BE2C (cell line): ENCODE data around the gene NFX1.

Experiments
- DNase-seq: peaks from one replicate; pipeline ENCODE4 v3.0.0-alpha.2; 2020
- H3K27me3 ChIP-seq: fragments of 250-450 bp; sonication (Bioruptor Pico); 2 replicates; pipeline ENCODE4 v1.5.1; 2020; ENCODE audit warnings: mild to moderate bottlenecking
- H3K36me3 ChIP-seq: fragments of 250-450 bp; sonication (Bioruptor Pico); 2 replicates; pipeline ENCODE4 v1.5.1; 2020; ENCODE audit warnings: mild to moderate bottlenecking
- H3K4me1 ChIP-seq: fragments of 250-450 bp; sonication (Bioruptor Pico); 2 replicates; pipeline ENCODE4 v1.5.1; 2020
- H3K4me3 ChIP-seq: 2 replicates; pipeline ENCODE4 v1.5.1; 2011; ENCODE audit warnings: low read depth, low read length
- H3K9me3 ChIP-seq: fragments of 250-450 bp; sonication (Bioruptor Pico); 2 replicates; pipeline ENCODE4 v1.5.1; 2020
- TF ChIP-seq, protein P1 (sequence below): IDR thresholded peaks from 2 replicates; pipeline ENCODE4 v1.5.1; 2012; ENCODE audit warnings: mild to moderate bottlenecking, low read depth, low read length

Gene NFX1

GRCh38 chr9:33375238-33375840 is 85.0 kb downstream of the NFX1 start:
- peaks cover 11% of the 10 kb centered on the region for H3K36me3 ChIP-seq
- no peak overlapping the region for H3K4me3 ChIP-seq
- TF ChIP-seq, protein P1, sequence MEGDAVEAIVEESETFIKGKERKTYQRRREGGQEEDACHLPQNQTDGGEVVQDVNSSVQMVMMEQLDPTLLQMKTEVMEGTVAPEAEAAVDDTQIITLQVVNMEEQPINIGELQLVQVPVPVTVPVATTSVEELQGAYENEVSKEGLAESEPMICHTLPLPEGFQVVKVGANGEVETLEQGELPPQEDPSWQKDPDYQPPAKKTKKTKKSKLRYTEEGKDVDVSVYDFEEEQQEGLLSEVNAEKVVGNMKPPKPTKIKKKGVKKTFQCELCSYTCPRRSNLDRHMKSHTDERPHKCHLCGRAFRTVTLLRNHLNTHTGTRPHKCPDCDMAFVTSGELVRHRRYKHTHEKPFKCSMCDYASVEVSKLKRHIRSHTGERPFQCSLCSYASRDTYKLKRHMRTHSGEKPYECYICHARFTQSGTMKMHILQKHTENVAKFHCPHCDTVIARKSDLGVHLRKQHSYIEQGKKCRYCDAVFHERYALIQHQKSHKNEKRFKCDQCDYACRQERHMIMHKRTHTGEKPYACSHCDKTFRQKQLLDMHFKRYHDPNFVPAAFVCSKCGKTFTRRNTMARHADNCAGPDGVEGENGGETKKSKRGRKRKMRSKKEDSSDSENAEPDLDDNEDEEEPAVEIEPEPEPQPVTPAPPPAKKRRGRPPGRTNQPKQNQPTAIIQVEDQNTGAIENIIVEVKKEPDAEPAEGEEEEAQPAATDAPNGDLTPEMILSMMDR: no peak
- DNase-seq: no peak
- no peaks in the 10 kb centered on the region for H3K9me3 ChIP-seq
- H3K4me1 ChIP-seq: peaks cover 15% of the 10 kb centered on the region
- H3K27me3 ChIP-seq: no peaks in the 10 kb centered on the region

GRCh38 chr9:33375841-33376321 is 85.6 kb downstream of the NFX1 start:
- Histone ChIP-seq H3K4me3 (no peak overlapping the region), H3K4me1 (peaks cover 15% of the 10 kb centered on the region), H3K27me3 (no peaks in the 10 kb centered on the region), H3K36me3 (peaks cover 6% of the 10 kb centered on the region), H3K9me3 (no peaks in the 10 kb centered on the region)
- TF ChIP-seq, protein P1: no peak
- DNase-seq: peak; percentile 57

DNA sequence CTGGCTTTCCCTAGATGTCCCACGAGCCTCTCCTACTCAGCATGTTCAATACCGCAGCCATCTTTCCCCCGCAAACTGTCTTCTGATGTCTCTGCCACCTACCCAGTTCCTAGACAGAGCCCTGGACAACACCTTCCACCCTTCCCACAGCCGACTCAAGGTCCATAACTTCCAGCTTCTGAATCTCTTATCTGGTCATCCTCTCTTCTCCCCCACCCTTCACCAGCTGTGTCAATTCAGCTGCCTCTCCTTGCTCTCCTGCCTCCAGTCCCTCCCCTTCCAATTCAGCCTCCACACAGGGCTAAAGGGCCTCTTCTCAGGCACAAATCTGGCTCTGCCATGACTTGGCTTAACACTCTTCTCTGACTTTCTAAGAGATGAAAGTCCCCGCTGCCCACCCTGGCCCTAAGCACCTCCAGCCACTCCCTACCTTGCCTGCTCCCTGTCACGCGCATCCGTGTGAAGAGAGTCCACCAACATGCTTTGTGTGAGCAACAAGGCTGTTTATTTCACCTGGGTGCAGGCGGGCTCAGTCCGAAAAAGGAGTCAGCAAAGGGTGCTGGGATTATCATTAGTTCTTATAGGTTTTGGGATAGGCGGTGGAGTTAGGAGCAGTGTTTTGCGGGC is 86.9 kb downstream of the NFX1 start:
- no peak overlapping the region for H3K4me3 ChIP-seq
- H3K36me3 ChIP-seq: peaks cover 6% of the 10 kb centered on the region; the same call in 1 of the 2 replicates
- TF ChIP-seq, protein P1: no peak
- DNase-seq: no peak
- no peaks in the 10 kb centered on the region for H3K9me3 ChIP-seq
- peaks cover 15% of the 10 kb centered on the region for H3K4me1 ChIP-seq
- H3K27me3 ChIP-seq: no peaks in the 10 kb centered on the region

GRCh38 chr9:33378121-33378795 is 87.9 kb downstream of the NFX1 start:
- no peak overlapping the region for H3K4me3 ChIP-seq
- DNase-seq: no peak
- H3K36me3 ChIP-seq: peaks cover 5% of the 10 kb centered on the region; the same call in 1 of the 2 replicates
- peaks cover 15% of the 10 kb centered on the region for H3K4me1 ChIP-seq
- H3K9me3 ChIP-seq: no peaks in the 10 kb centered on the region
- no peaks in the 10 kb centered on the region for H3K27me3 ChIP-seq
- TF ChIP-seq, protein P1: no peak

DNA sequence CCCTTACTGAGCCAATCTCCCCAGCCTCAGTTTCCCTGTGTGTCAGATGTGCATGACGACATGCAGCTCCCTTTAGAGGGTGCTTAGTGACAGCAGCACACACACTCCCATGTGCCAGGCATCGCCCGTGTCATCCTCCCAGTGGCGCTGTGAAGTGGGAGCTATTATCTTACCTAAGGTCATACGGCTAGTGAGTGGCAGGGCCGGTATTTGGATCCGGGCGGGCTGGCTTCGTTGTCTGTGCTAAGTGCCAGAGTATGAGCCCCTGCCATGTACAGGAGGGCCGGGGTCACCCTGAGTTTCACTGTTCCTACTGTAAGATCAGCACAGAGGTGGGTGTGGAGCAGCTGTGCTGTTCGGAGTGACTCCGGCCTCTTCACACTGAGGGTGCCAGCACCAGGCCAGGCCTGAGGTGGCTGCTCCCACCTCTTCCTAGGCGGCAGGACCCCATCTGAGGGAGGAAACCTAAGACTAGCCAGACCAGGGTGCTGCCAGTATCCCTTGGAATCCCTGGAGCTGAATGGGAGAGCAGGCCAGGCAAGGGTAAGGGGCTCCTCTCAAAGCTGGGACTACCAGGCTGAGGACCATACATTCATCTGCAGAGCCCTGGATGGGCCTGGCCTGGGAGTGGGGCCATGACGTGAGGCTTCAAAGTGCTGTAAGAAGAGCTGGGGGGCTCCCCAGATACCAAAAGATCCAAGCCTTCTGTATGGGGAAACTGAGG is 89.5 kb downstream of the NFX1 start:
- Histone ChIP-seq H3K4me3 (no peak overlapping the region), H3K4me1 (peaks cover 15% of the 10 kb centered on the region), H3K36me3 (no peaks in the 10 kb centered on the region; the same call in 1 of the 2 replicates), H3K27me3 (no peaks in the 10 kb centered on the region), H3K9me3 (no peaks in the 10 kb centered on the region)
- no peak for DNase-seq
- TF ChIP-seq, protein P1: no peak
